Measurements from ENCODE around the gene DUOXA1.
A peak's percentile ranks its signal among the peaks of the same experiment; 100 is the strongest.

The DUOXA1 gene

GRCh38 chr15:45130291-45131000 lies 767 bp upstream of the DUOXA1 start:
- DNase-seq, result no peak

GRCh38 chr15:45128971-45129639 lies 574 bp downstream of the DUOXA1 start:
- DNase-seq, result no peak

DNA sequence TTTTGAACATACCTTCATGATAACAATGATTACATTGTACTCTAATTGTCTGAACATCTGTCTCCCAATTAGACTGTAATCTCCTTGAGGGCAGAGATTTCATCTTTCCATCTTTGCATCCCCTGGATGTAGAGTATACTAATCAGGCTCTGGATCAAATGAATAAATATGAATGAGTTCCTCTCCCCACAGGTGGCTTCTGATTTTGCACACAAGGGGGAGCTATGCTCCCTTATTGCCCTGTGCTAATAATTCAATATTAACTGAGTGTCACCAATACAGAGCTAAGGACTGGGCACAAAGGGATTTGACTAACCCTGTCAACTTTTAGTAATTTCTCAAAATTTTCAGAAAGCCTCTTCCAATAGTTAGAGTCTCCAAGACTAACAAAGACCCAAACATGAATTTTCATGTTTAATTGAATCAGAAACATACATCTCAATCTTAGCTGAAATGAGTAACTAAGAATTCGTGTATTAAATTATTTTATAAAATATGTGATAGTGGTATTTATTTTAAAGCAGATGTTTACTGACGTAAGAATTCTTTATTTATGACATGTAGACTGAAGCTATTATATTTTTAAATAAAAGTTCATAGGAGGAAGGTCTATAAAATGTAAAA lies 3.0 kb downstream of the DUOXA1 start:
- DNase-seq, result no peak

DNA sequence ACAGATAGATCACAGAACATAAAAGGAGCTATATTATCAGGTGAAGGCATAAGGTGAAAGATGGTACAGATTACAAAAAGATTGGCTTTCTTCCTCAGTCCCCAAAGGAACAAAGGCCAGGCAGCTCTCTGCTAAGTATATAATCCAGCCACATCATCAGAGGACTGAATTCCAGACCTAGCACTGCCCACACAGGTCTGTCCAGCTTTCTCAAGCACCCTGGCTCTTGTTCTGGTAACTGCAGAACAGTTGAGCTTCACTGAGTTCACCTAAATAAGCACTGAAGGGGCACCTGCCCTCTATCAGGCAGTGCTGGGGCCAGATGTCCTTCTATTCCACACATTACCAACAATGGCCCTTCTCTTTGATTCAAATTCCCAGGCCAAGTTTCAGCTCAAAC lies 6.3 kb downstream of the DUOXA1 start:
- no peak for DNase-seq

GRCh38 chr15:45122719-45123118 lies 7.0 kb downstream of the DUOXA1 start:
- DNase-seq, result no peak

GRCh38 chr15:45121706-45122417 lies 7.8 kb downstream of the DUOXA1 start:
- no peak for DNase-seq

GRCh38 chr15:45121020-45121419 lies 8.7 kb downstream of the DUOXA1 start:
- no peak for DNase-seq

GRCh38 chr15:45120081-45120972 lies 9.4 kb downstream of the DUOXA1 start:
- no peak for DNase-seq

- DNase-seq, result no peak
These were observed 10.7 kb downstream of the DUOXA1 start for GRCh38 chr15:45118996-45119395.

GRCh38 chr15:45118131-45118588 lies 11.5 kb downstream of the DUOXA1 start:
- peak; percentile 75 for DNase-seq

DNA sequence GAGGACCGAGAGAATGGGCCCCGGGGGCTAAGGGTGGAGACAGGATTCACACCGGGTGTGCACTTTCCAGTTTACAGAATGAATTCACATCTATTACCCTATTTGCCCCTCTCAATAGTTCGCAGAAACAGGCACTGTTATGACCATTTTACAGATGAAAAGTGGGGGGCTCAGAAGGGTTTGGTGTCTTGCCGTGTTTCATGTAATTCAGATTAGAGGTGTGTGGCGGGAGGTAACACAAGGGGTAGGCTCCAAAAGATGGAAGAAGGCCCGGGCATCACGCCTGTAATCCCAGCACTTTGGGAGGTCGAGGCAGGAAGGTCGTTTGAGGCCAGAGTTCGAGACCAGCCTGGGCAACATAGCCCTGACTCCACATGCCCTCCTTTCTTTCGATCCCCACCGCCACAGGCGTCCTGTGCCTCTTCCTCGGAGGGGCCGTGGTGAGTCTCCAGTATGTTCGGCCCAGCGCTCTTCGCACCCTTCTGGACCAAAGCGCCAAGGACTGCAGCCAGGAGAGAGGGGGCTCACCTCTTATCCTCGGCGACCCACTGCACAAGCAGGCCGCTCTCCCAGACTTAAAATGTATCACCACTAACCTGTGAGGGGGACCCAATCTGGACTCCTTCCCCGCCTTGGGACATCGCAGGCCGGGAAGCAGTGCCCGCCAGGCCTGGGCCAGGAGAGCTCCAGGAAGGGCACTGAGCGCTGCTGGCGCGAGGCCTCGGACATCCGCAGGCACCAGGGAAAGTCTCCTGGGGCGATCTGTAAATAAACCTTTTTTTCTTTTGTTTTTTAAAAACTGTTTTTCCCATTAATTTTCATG lies 12.2 kb downstream of the DUOXA1 start:
- DNase-seq, result no peak

DNA sequence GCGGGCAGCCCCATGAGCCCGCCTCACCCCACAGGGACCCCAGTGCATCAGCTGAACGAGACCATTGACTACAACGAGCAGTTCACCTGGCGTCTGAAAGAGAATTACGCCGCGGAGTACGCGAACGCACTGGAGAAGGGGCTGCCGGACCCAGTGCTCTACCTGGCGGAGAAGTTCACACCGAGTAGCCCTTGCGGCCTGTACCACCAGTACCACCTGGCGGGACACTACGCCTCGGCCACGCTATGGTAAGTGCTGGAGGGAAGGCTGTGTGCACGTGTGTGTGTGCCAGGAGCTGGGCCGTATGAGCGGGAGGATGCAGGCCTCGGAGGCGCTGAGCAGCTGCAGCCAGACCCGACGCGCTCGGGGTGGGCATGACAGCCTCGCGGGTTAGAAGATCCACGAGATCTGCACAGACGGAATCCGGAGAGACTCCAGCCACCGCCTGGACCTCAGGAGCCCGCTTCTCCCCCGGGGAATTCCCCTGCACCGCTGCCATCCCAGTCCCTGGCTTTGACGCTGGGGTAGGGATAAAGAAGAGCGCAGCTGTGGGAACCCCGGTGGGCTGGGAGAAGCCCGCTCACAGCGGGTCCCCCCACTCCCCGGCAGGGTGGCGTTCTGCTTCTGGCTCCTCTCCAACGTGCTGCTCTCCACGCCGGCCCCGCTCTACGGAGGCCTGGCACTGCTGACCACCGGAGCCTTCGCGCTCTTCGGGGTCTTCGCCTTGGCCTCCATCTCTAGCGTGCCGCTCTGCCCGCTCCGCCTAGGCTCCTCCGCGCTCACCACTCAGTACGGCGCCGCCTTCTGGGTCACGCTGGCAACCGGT lies 13.0 kb downstream of the DUOXA1 start:
- DNase-seq, result no peak

- DNase-seq, result no peak
These were observed 13.6 kb downstream of the DUOXA1 start for GRCh38 chr15:45116006-45116481.

GRCh38 chr15:45115312-45115820 lies 14.3 kb downstream of the DUOXA1 start:
- no peak for DNase-seq

GRCh38 chr15:45114751-45115085 lies 15.0 kb downstream of the DUOXA1 start:
- no peak for DNase-seq

GRCh38 chr15:45114076-45114750 lies 15.5 kb downstream of the DUOXA1 start, which contains the start of the genes DUOX2 and DUOXA2:
Gene DUOX2 (minus strand): TSS chr15:45114172. CDS start chr15:45113411, 761 bp downstream.
Gene DUOXA2 (plus strand): TSS chr15:45114326. CDS start chr15:45114606, 280 bp downstream.
- no peak for DNase-seq

GRCh38 chr15:45113380-45113990 lies 16.2 kb downstream of the DUOXA1 start:
- no peak for DNase-seq

- DNase-seq, result no peak
These were observed 16.9 kb downstream of the DUOXA1 start for GRCh38 chr15:45112591-45113379.

Data from activated effector memory CD4-positive, alpha-beta T cell treated with Interleukin-2 at 50 U/mL for 16 hours (primary cell).